AG04449 (cell line): ENCODE data around the gene FRMD4A.
"Not testable (repeated sequence)": the region's sequence is repeated elsewhere in the genome, so short reads cannot be mapped to it uniquely, and the experiment has no call there.

ENCODE experiments used
- CTCF ChIA-PET: fragments of 350-600 bp; formaldehyde crosslinking; extraction: SDS; loops from one replicate; lab custom pipeline; 2021; ENCODE audit warnings: antibody characterized with exemption; lab: Yijun Ruan, JAX
- POLR2A ChIA-PET: fragments of 400-600, 350-600 bp; formaldehyde crosslinking; extraction: SDS; loops from one replicate; lab custom pipeline; 2020; ENCODE audit warnings: antibody characterized with exemption, inconsistent platforms; lab: Yijun Ruan, JAX
- DNase-seq: peaks from one replicate; pipeline ENCODE4 v3.0.0-alpha.2; 2010; ENCODE audit warnings: low read depth, low spot score
- H3K4me3 ChIP-seq: 2 replicates; pipeline ENCODE4 v1.5.1; 2011; ENCODE audit warnings: low read depth, mild to moderate bottlenecking, control low read depth, low read length
- CTCF ChIP-seq: IDR thresholded peaks from one replicate; pipeline ENCODE4 v1.5.1; 2011; ENCODE audit warnings: mild to moderate bottlenecking, moderate library complexity, low read length, control low read depth, inconsistent platforms; ENCODE audit not compliant: insufficient read depth; ENCODE audit errors: missing control alignments

FRMD4A gene

GRCh38 chr10:13902868-13903587 lies 427.7 kb downstream of the FRMD4A start:
- POLR2A ChIA-PET, result no interaction called here
- TF ChIP-seq CTCF, result no peak
- no peak overlapping the region for H3K4me3 ChIP-seq
- no peak for DNase-seq
- CTCF ChIA-PET, result interaction anchor here (0.7 to 2.2 kb wide), 3 partner anchors 10 to 19 kb away, joined by 3 to 7 read pairs (median 3); no protein-coding TSS in a partner anchor

- CTCF ChIA-PET, result interaction anchor here (0.7 to 1.4 kb wide), 3 partner anchors 11 to 195 kb away, joined by 3 to 5 read pairs (median 3); no protein-coding TSS in a partner anchor
- DNase-seq, result no peak
- no peak overlapping the region for H3K4me3 ChIP-seq
- TF ChIP-seq CTCF, result no peak
- POLR2A ChIA-PET, result interaction anchor here (0.6 kb wide), 1 partner anchor 18 kb away, joined by 3 read pairs; no protein-coding TSS in a partner anchor
These were observed 430.8 kb downstream of the FRMD4A start for GRCh38 chr10:13899941-13900340.

- CTCF ChIA-PET, H3K4me3 ChIP-seq, POLR2A ChIA-PET, DNase-seq: not testable (repeated sequence)
These were observed 434.6 kb downstream of the FRMD4A start for GRCh38 chr10:13896146-13896545.

GRCh38 chr10:13894412-13895093 lies 436.2 kb downstream of the FRMD4A start:
- DNase-seq, result no peak
- TF ChIP-seq CTCF, result no peak
- H3K4me3 ChIP-seq, result no peak overlapping the region
- ChIA-PET CTCF (interaction anchor here (1.6 kb wide), 1 partner anchor 200 kb away, joined by 3 read pairs; no protein-coding TSS in a partner anchor), POLR2A (interaction anchor here (0.6 kb wide), 1 partner anchor 102 kb away, joined by 3 read pairs; no protein-coding TSS in a partner anchor)

GRCh38 chr10:13893926-13894325 lies 436.8 kb downstream of the FRMD4A start:
- POLR2A ChIA-PET, result interaction anchor here (0.6 kb wide), 1 partner anchor 101 kb away, joined by 3 read pairs; no protein-coding TSS in a partner anchor

GRCh38 chr10:13892871-13893270 lies 437.9 kb downstream of the FRMD4A start:
- DNase-seq, result no peak
- no peak for TF ChIP-seq CTCF
- CTCF ChIA-PET, result interaction anchor here (0.7 to 1.3 kb wide), 2 partner anchors 10 to 201 kb away, joined by 3 to 5 read pairs; no protein-coding TSS in a partner anchor
- POLR2A ChIA-PET, result no interaction called here
- H3K4me3 ChIP-seq, result no peak overlapping the region

More at GRCh38 chr10:13893926-13894325, 436.8 kb downstream of the FRMD4A start:
- CTCF ChIA-PET, result interaction anchor here (1.6 kb wide), 1 partner anchor 200 kb away, joined by 3 read pairs; no protein-coding TSS in a partner anchor
- no peak for DNase-seq
- no peak overlapping the region for H3K4me3 ChIP-seq
- TF ChIP-seq CTCF, result no peak
